H9 (cell line): Measurements from ENCODE around the gene EIF3K. TPM values are rescaled to one million over a fixed set of nuclear protein-coding genes. Genes with fewer than 3 reads are reported as not detected.

Experiments used
- DNase-seq: peaks from one replicate; pipeline ENCODE4 v3.0.0-alpha.2; 2017
- H2AFZ ChIP-seq: one replicate; pipeline ENCODE4 v1.6.1; 2013; ENCODE audit warnings: mild to moderate bottlenecking, low read length, control low read depth, moderate library complexity
- H2AK5ac ChIP-seq: 2 replicates; pipeline ENCODE4 v1.6.1; 2013; ENCODE audit warnings: low read length, control low read depth, mixed read lengths; ENCODE audit not compliant: insufficient read length
- H2BK120ac ChIP-seq: one replicate; pipeline ENCODE4 v1.6.1; 2013; ENCODE audit warnings: low read depth, mild to moderate bottlenecking, low read length, control low read depth, inconsistent platforms; ENCODE audit not compliant: poor library complexity, severe bottlenecking
- H2BK12ac ChIP-seq: 2 replicates; pipeline ENCODE4 v1.6.1; 2013; ENCODE audit warnings: low read length, control low read depth, mixed read lengths, low read depth; ENCODE audit not compliant: insufficient read length
- H2BK15ac ChIP-seq: 2 replicates; pipeline ENCODE4 v1.6.1; 2013; ENCODE audit warnings: low read depth, low read length, control low read depth
- H2BK20ac ChIP-seq: one replicate; pipeline ENCODE4 v1.6.1; 2013; ENCODE audit warnings: low read depth, mild to moderate bottlenecking, low read length, control low read depth, inconsistent platforms; ENCODE audit not compliant: poor library complexity, severe bottlenecking
- H2BK5ac ChIP-seq: 2 replicates; pipeline ENCODE4 v1.6.1; 2013; ENCODE audit warnings: low read length, control low read depth, mixed read lengths; ENCODE audit not compliant: insufficient read length
- H3K14ac ChIP-seq: 2 replicates; pipeline ENCODE4 v1.6.1; 2013; ENCODE audit warnings: low read length, control low read depth; ENCODE audit not compliant: insufficient read depth
- H3K18ac ChIP-seq: 2 replicates; pipeline ENCODE4 v1.6.1; 2013; ENCODE audit warnings: low read depth, mild to moderate bottlenecking, mixed read lengths, low read length, control low read depth; ENCODE audit not compliant: insufficient read length
- H3K23ac ChIP-seq: 2 replicates; pipeline ENCODE4 v1.6.1; 2013; ENCODE audit warnings: low read length, control low read depth, mixed read lengths, low read depth; ENCODE audit not compliant: insufficient read length
- H3K23me2 ChIP-seq: 2 replicates; pipeline ENCODE4 v1.6.1; 2013; ENCODE audit warnings: low read depth, mild to moderate bottlenecking, mixed read lengths, low read length, control low read depth; ENCODE audit not compliant: insufficient read length, poor library complexity, severe bottlenecking
- H3K27ac ChIP-seq: 2 replicates; pipeline ENCODE4 v1.5.1; 2013; ENCODE audit warnings: low read length, control low read depth, mixed read lengths, low read depth; ENCODE audit not compliant: insufficient read length
- H3K27me3 ChIP-seq: 2 replicates; pipeline ENCODE4 v1.6.1; 2013; ENCODE audit warnings: low read length, control low read depth, inconsistent platforms; ENCODE audit not compliant: insufficient read depth
- H3K4ac ChIP-seq: 2 replicates; pipeline ENCODE4 v1.6.1; 2013; ENCODE audit warnings: low read depth, mild to moderate bottlenecking, control low read depth, inconsistent platforms, low read length, moderate library complexity
- H3K4me1 ChIP-seq: 2 replicates; pipeline ENCODE4 v1.6.1; 2013; ENCODE audit warnings: low read length, control low read depth, inconsistent platforms; ENCODE audit not compliant: insufficient read depth
- H3K4me2 ChIP-seq: 2 replicates; pipeline ENCODE4 v1.6.1; 2013; ENCODE audit warnings: low read length, control low read depth, mixed read lengths; ENCODE audit not compliant: insufficient read length, insufficient read depth
- H3K56ac ChIP-seq: 2 replicates; pipeline ENCODE4 v1.6.1; 2013; ENCODE audit warnings: low read depth, mild to moderate bottlenecking, mixed read lengths, low read length, control low read depth; ENCODE audit not compliant: insufficient read length
- H3K79me1 ChIP-seq: 2 replicates; pipeline ENCODE4 v1.6.1; 2013; ENCODE audit warnings: low read depth, mild to moderate bottlenecking, moderate library complexity, low read length, control low read depth, inconsistent platforms; ENCODE audit not compliant: insufficient read depth, poor library complexity, severe bottlenecking
- H3K79me2 ChIP-seq: 2 replicates; pipeline ENCODE4 v1.6.1; 2013; ENCODE audit warnings: low read length, control low read depth, inconsistent platforms; ENCODE audit not compliant: insufficient read depth
- H3K9ac ChIP-seq: 2 replicates; pipeline ENCODE4 v1.6.1; 2013; ENCODE audit warnings: low read length, control low read depth, mixed read lengths; ENCODE audit not compliant: insufficient read length; ENCODE audit errors: extremely low read depth
- H3K9me3 ChIP-seq: one replicate; pipeline ENCODE4 v1.6.1; 2013; ENCODE audit warnings: low read depth, low read length, inconsistent platforms; ENCODE audit not compliant: control insufficient read depth
- H3T11ph ChIP-seq: one replicate; pipeline ENCODE4 v1.6.1; 2013; ENCODE audit warnings: mild to moderate bottlenecking, low read length, control low read depth, inconsistent platforms
- H4K20me1 ChIP-seq: one replicate; pipeline ENCODE4 v1.6.1; 2013; ENCODE audit not compliant: control insufficient read depth, insufficient read length, insufficient read depth
- H4K5ac ChIP-seq: 2 replicates; pipeline ENCODE4 v1.6.1; 2013; ENCODE audit warnings: low read depth, mild to moderate bottlenecking, mixed read lengths, low read length, control low read depth; ENCODE audit not compliant: insufficient read length
- H4K8ac ChIP-seq: replicated peaks from 2 replicates; pipeline ENCODE4 v1.6.1; 2013; ENCODE audit warnings: low read length, control low read depth, mixed read lengths, low read depth; ENCODE audit not compliant: insufficient read length
- H4K91ac ChIP-seq: 2 replicates; pipeline ENCODE4 v1.6.1; 2013; ENCODE audit warnings: low read depth, mild to moderate bottlenecking, moderate library complexity, mixed read lengths, low read length, control low read depth; ENCODE audit not compliant: insufficient read length
- H3K27ac Mint-ChIP-seq, 3 experiments: 2 replicates in 2 of 3; 3 replicates in 1 of 3; pipeline ENCODE4 v1.8.0; 2020 to 2021; ENCODE audit warnings: mixed read lengths in 3 of 3, mild to moderate bottlenecking in 1 of 3, moderate library complexity in 1 of 3
- H3K27me3 Mint-ChIP-seq: 2 replicates; pipeline ENCODE4 v1.8.0; 2021; ENCODE audit warnings: low read depth, mild to moderate bottlenecking, moderate library complexity, mixed read lengths
- H3K36me3 Mint-ChIP-seq, 3 experiments: 2 replicates in 2 of 3; 3 replicates in 1 of 3; pipeline ENCODE4 v1.8.0; 2020 to 2021; ENCODE audit warnings: low read depth in 3 of 3, mixed read lengths in 3 of 3; ENCODE audit not compliant: insufficient read depth in 1 of 3
- H3K4me1 Mint-ChIP-seq, 2 experiments: 2 replicates each; pipeline ENCODE4 v1.8.0; 2020; ENCODE audit warnings: mixed read lengths in 2 of 2
- H3K4me3 Mint-ChIP-seq, 2 experiments: 2 replicates in 1 of 2; 3 replicates in 1 of 2; pipeline ENCODE4 v1.8.0; 2020 to 2021; ENCODE audit warnings: mild to moderate bottlenecking in 2 of 2, mixed read lengths in 2 of 2, moderate library complexity in 1 of 2
- H3K9me3 Mint-ChIP-seq, 2 experiments: 2 replicates in 1 of 2; 3 replicates in 1 of 2; pipeline ENCODE4 v1.8.0; 2020; ENCODE audit warnings: mild to moderate bottlenecking in 2 of 2, mixed read lengths in 2 of 2, moderate library complexity in 1 of 2
- WGBS: extraction: QIAGEN DNeasy Blood & Tissue Kit; methylation state at CpG from one replicate; pipeline ENCODE4 v1.1.7; 2013; ENCODE audit warnings: missing lambda C conversion rate, low lambda C conversion rate, mixed read lengths; ENCODE audit not compliant: insufficient read length; ENCODE audit errors: extremely low coverage; 5-methylcytosine and 5-hydroxymethylcytosine counted together
- total RNA-seq: library from RNA; stranded (reverse); gene quantifications from 2 replicates; pipeline ENCODE4 v1.2.1, GENCODE V29; 2021
- TF ChIP-seq, protein P1 (sequence below): fragments of 200-600 bp; sonication (generic); conservative IDR thresholded peaks from 3 replicates; pipeline ENCODE4 v1.8.0; 2021; ENCODE audit warnings: antibody characterized with exemption, mild to moderate bottlenecking

EIF3K gene
- total RNA-seq, 1 experiment from 2014 or later: 345 TPM

DNA sequence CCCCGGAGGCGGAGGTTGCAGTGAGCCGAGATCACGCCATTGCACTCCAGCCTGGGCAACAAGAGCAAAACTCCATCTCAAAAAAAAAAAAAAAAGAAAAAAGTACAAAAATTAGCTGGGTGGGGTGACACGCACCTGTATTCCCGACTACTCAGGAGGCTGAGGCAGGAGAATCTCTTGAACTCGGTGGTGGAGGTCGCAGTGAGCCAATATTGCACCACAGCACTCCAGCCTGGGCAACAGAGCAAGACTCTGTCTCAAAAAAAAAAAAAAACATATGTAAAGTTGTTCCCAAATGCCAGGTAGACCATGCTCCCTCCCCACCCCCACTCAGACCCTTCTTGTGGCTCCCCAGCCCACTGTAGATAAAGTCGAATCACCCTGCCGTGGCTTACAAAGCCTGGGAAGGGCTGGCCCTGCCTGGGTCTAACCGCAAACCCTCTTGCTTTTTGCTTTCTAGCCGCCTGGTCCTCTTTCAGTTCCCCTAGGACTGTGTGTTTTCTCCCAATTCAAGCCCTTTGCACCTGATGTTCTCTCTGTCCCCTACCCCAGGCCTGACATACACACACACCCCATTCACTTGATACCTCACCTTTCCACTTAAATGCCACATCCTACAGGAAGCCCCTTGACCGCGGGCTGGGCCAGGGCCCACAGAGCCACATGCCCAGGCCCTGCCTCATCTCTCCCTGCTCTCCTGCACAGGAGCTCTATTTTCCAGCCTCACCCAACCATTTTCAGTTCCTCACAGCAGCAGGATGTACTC is 35.6 kb upstream of the EIF3K start:
- H3K9me3 ChIP-seq: no peaks in the 10 kb centered on the region
- no peak overlapping the region for H3K27ac ChIP-seq
- no peak overlapping the region for H2AK5ac ChIP-seq
- no peak overlapping the region for H2BK5ac ChIP-seq
- H4K8ac ChIP-seq: no peak overlapping the region
- no peak overlapping the region for H3K56ac ChIP-seq
- Mint-ChIP-seq H3K4me3 (no peak overlapping the region), H3K27me3 (no peaks in the 10 kb centered on the region), H3K36me3 (peaks cover 5 to 30% (median 26%) of the 10 kb centered on the region in 3 experiments), H3K9me3 (no peaks in the 10 kb centered on the region), H3K4me1 (no peaks in the 10 kb centered on the region), H3K27ac (peak overlapping the region; percentile 27 to 36 (median 31); a peak in 4 of 7 replicates)
- no peaks in the 10 kb centered on the region for H3K79me1 ChIP-seq
- H4K5ac ChIP-seq: no peak overlapping the region
- no peaks in the 10 kb centered on the region for H3K79me2 ChIP-seq
- H3K4me2 ChIP-seq: no peak overlapping the region
- H2BK15ac ChIP-seq: no peak overlapping the region
- TF ChIP-seq, protein P1, sequence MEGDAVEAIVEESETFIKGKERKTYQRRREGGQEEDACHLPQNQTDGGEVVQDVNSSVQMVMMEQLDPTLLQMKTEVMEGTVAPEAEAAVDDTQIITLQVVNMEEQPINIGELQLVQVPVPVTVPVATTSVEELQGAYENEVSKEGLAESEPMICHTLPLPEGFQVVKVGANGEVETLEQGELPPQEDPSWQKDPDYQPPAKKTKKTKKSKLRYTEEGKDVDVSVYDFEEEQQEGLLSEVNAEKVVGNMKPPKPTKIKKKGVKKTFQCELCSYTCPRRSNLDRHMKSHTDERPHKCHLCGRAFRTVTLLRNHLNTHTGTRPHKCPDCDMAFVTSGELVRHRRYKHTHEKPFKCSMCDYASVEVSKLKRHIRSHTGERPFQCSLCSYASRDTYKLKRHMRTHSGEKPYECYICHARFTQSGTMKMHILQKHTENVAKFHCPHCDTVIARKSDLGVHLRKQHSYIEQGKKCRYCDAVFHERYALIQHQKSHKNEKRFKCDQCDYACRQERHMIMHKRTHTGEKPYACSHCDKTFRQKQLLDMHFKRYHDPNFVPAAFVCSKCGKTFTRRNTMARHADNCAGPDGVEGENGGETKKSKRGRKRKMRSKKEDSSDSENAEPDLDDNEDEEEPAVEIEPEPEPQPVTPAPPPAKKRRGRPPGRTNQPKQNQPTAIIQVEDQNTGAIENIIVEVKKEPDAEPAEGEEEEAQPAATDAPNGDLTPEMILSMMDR: no peak
- no peaks in the 10 kb centered on the region for H3K4me1 ChIP-seq
- no peak overlapping the region for H2BK20ac ChIP-seq
- no peak overlapping the region for H3K14ac ChIP-seq
- no peak overlapping the region for H2BK120ac ChIP-seq
- no peaks in the 10 kb centered on the region for H3K27me3 ChIP-seq
- no peak overlapping the region for H3K9ac ChIP-seq
- no peak for DNase-seq
- no peak overlapping the region for H3T11ph ChIP-seq
- H4K91ac ChIP-seq: no peak overlapping the region
- H3K18ac ChIP-seq: no peak overlapping the region
- H3K4ac ChIP-seq: no peak overlapping the region
- no peaks in the 10 kb centered on the region for H3K23me2 ChIP-seq
- H2BK12ac ChIP-seq: no peak overlapping the region
- H2AFZ ChIP-seq: no peak overlapping the region
- H4K20me1 ChIP-seq: no peaks in the 10 kb centered on the region
- WGBS: no CpG with 5 or more reads among the region's 14 CpGs
- H3K23ac ChIP-seq: no peak overlapping the region
